Right lobe of liver (tissue), 6 donors: ENCODE measurements around the gene MKNK1. TPM values are rescaled to one million over a fixed set of nuclear protein-coding genes. Genes with fewer than 3 reads are reported as not detected.

Experiments used
- ATAC-seq, 4 donors: fragments of 200-7000 bp; cut with Tn5 transposase; one replicate each; pipeline ENCODE4 v1.9.1; 2020; ENCODE audit warnings: mild to moderate bottlenecking in 4 of 4, moderate library complexity in 4 of 4
- DNase-seq, 3 donors: peaks; one replicate each; pipeline ENCODE4 v3.0.0-alpha.2; 2020
- H3K27ac ChIP-seq, 3 donors: fragments of 200-600 bp; one replicate each; pipeline ENCODE4 v1.8.0; 2022
- H3K27me3 ChIP-seq, 2 donors: fragments of 200-600 bp; one replicate each; pipeline ENCODE4 v1.8.0; 2022
- H3K36me3 ChIP-seq, 4 donors: fragments of 200-600 bp; sonication (generic) in 1 of 4; one replicate each; pipeline versions ENCODE4 v1.5.1 to v1.8.0; 2017 to 2022; ENCODE audit warnings: control low read depth in 1 of 4
- H3K4me1 ChIP-seq, 4 donors: fragments of 200-600 bp; sonication (generic) in 1 of 4; one replicate each; pipeline versions ENCODE4 v1.5.1 to v1.8.0; 2017 to 2022; ENCODE audit warnings: control low read depth in 1 of 4
- H3K4me3 ChIP-seq, 3 donors: fragments of 200-600 bp; one replicate each; pipeline ENCODE4 v1.8.0; 2022
- H3K9me3 ChIP-seq, 4 donors: fragments of 200-600 bp; sonication (generic) in 1 of 4; one replicate each; pipeline versions ENCODE4 v1.5.1 to v1.8.0; 2017 to 2022; ENCODE audit warnings: control low read depth in 1 of 4
- CTCF ChIP-seq, 4 donors: fragments of 200-600 bp in 3 of 4; fragments of 450-650 bp in 1 of 4; IDR thresholded peaks; one replicate each; pipeline versions ENCODE4 v1.5.1 to v1.8.0; 2016 to 2022; ENCODE audit warnings: antibody characterized with exemption in 4 of 4, mild to moderate bottlenecking in 2 of 4
- POLR2A ChIP-seq: fragments of 450-650 bp; IDR thresholded peaks from one replicate; pipeline ENCODE4 v1.6.1; 2017; ENCODE audit warnings: antibody characterized with exemption, mild to moderate bottlenecking
- WGBS: methylation state at CpG from one replicate; pipeline ENCODE4 v1.1.6; 2018; ENCODE audit warnings: low coverage, low lambda C conversion rate; ENCODE audit not compliant: insufficient coverage; ENCODE audit errors: missing lambda C conversion rate; 5-methylcytosine and 5-hydroxymethylcytosine counted together
- intact Hi-C, 2 donors: fragments of 100-400 bp; cut with DNase I; formaldehyde crosslinking; loops; one replicate each; pipeline versions ENCODE4 v1.11.2 to v1.14.1; 2022
- total RNA-seq, 6 experiments: library from RNA; depleted of rRNA in 2 of 6; stranded (reverse); fragments of >200 nt in 2 of 6; fragmentation: NEBNext Ultra II Directional in 3 of 6; extraction: Animal tissue kit (Norgen Biotek cat#: 25700) in 3 of 6; gene quantifications; one replicate each; pipeline versions ENCODE4 v1.1.0 to v1.2.4, GENCODE V29; 2016 to 2023
- donor health status: DM: no; HTN: yes; CAD: no.
- donor health status: DM: no; HTN: no; CAD: no.
- donor health status: DM: no; HTN: no; CAD: no.
- donor health status: DM: no; HTN: yes; CAD: no.
- donor health status: DM: no; HTN: yes; CAD: no.

Gene MKNK1
- total RNA-seq, 6 experiments from 2014 or later: 17.5 to 27.2 (median 20.8) TPM

- Histone ChIP-seq H3K9me3 (no peaks in the 10 kb centered on the region), H3K4me3 (no peak overlapping the region), H3K27me3 (no peaks in the 10 kb centered on the region), H3K27ac (no peak overlapping the region), H3K36me3 (no peaks in the 10 kb centered on the region), H3K4me1 (peaks cover 0 to 21% (median 0%) of the 10 kb centered on the region in 4 donors)
- TF ChIP-seq CTCF (IDR thresholded peaks at IDR 0.05) (no peak), POLR2A (no peak)
- intact Hi-C loops: loop anchor here in 1 of 2 donors (10.0 kb wide), 1 partner anchor 79 kb away; no protein-coding TSS in a partner anchor
- 89% methylated on average over 5 of the region's 11 CpGs for WGBS
- no peak for DNase-seq
- no peak for ATAC-seq
Observed at GRCh38 chr1:46523496-46524353, 80.3 kb downstream of the MKNK1 start.

GRCh38 chr1:46522969-46523320 lies 81.1 kb downstream of the MKNK1 start:
- no peak for TF ChIP-seq POLR2A
- TF ChIP-seq CTCF (IDR thresholded peaks at IDR 0.05): no peak
- H3K36me3 ChIP-seq: no peaks in the 10 kb centered on the region
- H3K27me3 ChIP-seq: no peaks in the 10 kb centered on the region
- H3K9me3 ChIP-seq: no peaks in the 10 kb centered on the region
- no peak overlapping the region for H3K27ac ChIP-seq
- peaks cover 0 to 21% (median 0%) of the 10 kb centered on the region in 4 donors for H3K4me1 ChIP-seq
- no peak overlapping the region for H3K4me3 ChIP-seq
- WGBS: 93% methylated on average over 3 of the region's 13 CpGs
- no peak for ATAC-seq
- DNase-seq: no peak
- intact Hi-C loops: loop anchor here in 1 of 2 donors (10.0 kb wide), 1 partner anchor 78 kb away; no protein-coding TSS in a partner anchor

- WGBS: 31% methylated on average over 5 of the region's 16 CpGs
- no peaks in the 10 kb centered on the region for H3K9me3 ChIP-seq
- ATAC-seq: peak; percentile 28 to 72 (median 42)
- intact Hi-C loops: loop anchor here in 1 of 2 donors (10.0 kb wide), 1 partner anchor 78 kb away; no protein-coding TSS in a partner anchor
- TF ChIP-seq CTCF (IDR thresholded peaks at IDR 0.05) (no peak), POLR2A (no peak)
- peak in 1 of 3 donors; percentile 35 for DNase-seq
- H3K27me3 ChIP-seq: no peaks in the 10 kb centered on the region
- H3K27ac ChIP-seq: no peak overlapping the region
- no peak overlapping the region for H3K4me3 ChIP-seq
- peaks cover 0 to 17% (median 0%) of the 10 kb centered on the region in 4 donors for H3K4me1 ChIP-seq
- H3K36me3 ChIP-seq: no peaks in the 10 kb centered on the region
Observed at GRCh38 chr1:46522184-46522968, 81.7 kb downstream of the MKNK1 start.

GRCh38 chr1:46521414-46521813 lies 82.7 kb downstream of the MKNK1 start:
- H3K9me3 ChIP-seq: no peaks in the 10 kb centered on the region
- no peak overlapping the region for H3K27ac ChIP-seq
- WGBS: 71% methylated on average over 2 of the region's 2 CpGs
- no peaks in the 10 kb centered on the region for H3K27me3 ChIP-seq
- no peak for DNase-seq
- peaks cover 0 to 11% (median 0%) of the 10 kb centered on the region in 4 donors for H3K4me1 ChIP-seq
- intact Hi-C loops: loop anchor here in 1 of 2 donors (10.0 kb wide), 1 partner anchor 77 kb away; no protein-coding TSS in a partner anchor
- no peak overlapping the region for H3K4me3 ChIP-seq
- H3K36me3 ChIP-seq: no peaks in the 10 kb centered on the region
- ATAC-seq: no peak
- TF ChIP-seq POLR2A (no peak), CTCF (IDR thresholded peaks at IDR 0.05) (no peak)
